ENCODE results near the gene SLC2A2. TPM values are rescaled to one million over a fixed set of nuclear protein-coding genes. Genes with fewer than 3 reads are reported as not detected.
A peak's percentile ranks its signal among the peaks of the same experiment; 100 is the strongest.

The SLC2A2 gene
- total RNA-seq, 4 donors from 2014 or later, result not detected

DNA sequence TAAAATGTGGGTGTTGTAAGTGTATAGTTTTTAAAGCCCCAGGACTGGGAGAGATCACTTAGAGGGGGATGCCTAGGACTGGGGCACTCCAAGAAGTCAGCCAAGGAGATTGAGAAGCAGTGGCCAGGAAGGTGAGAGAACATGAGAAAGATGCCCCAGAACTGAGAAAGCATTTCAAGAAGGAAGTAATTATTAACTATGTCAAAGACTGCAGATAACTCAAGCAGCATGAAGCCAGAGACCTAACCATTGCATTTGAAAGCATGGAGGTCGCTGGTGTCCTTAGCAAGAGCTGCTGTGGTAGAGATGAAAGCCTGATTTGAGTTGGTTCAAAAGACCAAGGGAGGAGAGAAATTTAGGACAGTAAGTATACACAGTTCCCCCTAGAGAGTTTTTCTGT is 30.6 kb upstream of the SLC2A2 start:
- no peaks in the 10 kb centered on the region for H3K27me3 ChIP-seq
- H3K4me3 ChIP-seq (replicated peaks in 1 of 3), result no peak overlapping the region
- intact Hi-C loops (cut with DNase I), result no loop called here
- no peaks in the 10 kb centered on the region for H3K9me3 ChIP-seq
- peaks cover 0 to 4% of the 10 kb centered on the region in 2 donors for H3K4me1 ChIP-seq
- DNase-seq, result no peak
- 84 to 88% methylated on average over 1 of the region's 1 CpG for WGBS, 2 donors
- TF ChIP-seq, protein P1, sequence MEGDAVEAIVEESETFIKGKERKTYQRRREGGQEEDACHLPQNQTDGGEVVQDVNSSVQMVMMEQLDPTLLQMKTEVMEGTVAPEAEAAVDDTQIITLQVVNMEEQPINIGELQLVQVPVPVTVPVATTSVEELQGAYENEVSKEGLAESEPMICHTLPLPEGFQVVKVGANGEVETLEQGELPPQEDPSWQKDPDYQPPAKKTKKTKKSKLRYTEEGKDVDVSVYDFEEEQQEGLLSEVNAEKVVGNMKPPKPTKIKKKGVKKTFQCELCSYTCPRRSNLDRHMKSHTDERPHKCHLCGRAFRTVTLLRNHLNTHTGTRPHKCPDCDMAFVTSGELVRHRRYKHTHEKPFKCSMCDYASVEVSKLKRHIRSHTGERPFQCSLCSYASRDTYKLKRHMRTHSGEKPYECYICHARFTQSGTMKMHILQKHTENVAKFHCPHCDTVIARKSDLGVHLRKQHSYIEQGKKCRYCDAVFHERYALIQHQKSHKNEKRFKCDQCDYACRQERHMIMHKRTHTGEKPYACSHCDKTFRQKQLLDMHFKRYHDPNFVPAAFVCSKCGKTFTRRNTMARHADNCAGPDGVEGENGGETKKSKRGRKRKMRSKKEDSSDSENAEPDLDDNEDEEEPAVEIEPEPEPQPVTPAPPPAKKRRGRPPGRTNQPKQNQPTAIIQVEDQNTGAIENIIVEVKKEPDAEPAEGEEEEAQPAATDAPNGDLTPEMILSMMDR (IDR thresholded peaks at IDR 0.05), result no peak
- no peak for TF ChIP-seq POLR2A (IDR thresholded peaks at IDR 0.05)
- no peaks in the 10 kb centered on the region for H3K36me3 ChIP-seq
- H3K27ac ChIP-seq, result no peak overlapping the region

DNA sequence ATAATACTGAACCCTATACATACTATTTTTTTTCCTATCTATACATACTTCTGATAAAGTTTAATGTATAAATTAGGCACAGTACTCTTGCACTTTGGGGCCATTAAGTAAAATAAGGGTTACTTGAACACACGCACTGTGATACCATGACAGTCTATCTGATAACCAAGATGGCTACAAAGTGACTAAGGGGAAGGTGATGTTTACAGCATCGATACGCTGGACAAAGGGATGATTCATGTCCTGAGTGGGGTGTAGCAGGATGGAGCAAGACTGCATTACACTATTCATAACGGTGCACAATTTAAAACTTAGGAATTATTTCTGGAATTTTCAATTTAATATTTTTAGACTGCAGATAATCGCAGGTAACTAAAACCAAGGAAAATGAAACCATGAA is 30.0 kb upstream of the SLC2A2 start:
- peaks cover 0 to 4% of the 10 kb centered on the region in 2 donors for H3K4me1 ChIP-seq
- H3K27ac ChIP-seq, result no peak overlapping the region
- H3K27me3 ChIP-seq, result no peaks in the 10 kb centered on the region
- WGBS, 2 donors, result 85 to 91% methylated on average over 5 of the region's 5 CpGs
- no peak for DNase-seq
- TF ChIP-seq POLR2A (IDR thresholded peaks at IDR 0.05), result no peak
- TF ChIP-seq, protein P1 (IDR thresholded peaks at IDR 0.05), result no peak
- intact Hi-C loops (cut with DNase I), result no loop called here
- H3K36me3 ChIP-seq, result no peaks in the 10 kb centered on the region
- H3K4me3 ChIP-seq (replicated peaks in 1 of 3), result no peak overlapping the region
- H3K9me3 ChIP-seq, result no peaks in the 10 kb centered on the region

DNA sequence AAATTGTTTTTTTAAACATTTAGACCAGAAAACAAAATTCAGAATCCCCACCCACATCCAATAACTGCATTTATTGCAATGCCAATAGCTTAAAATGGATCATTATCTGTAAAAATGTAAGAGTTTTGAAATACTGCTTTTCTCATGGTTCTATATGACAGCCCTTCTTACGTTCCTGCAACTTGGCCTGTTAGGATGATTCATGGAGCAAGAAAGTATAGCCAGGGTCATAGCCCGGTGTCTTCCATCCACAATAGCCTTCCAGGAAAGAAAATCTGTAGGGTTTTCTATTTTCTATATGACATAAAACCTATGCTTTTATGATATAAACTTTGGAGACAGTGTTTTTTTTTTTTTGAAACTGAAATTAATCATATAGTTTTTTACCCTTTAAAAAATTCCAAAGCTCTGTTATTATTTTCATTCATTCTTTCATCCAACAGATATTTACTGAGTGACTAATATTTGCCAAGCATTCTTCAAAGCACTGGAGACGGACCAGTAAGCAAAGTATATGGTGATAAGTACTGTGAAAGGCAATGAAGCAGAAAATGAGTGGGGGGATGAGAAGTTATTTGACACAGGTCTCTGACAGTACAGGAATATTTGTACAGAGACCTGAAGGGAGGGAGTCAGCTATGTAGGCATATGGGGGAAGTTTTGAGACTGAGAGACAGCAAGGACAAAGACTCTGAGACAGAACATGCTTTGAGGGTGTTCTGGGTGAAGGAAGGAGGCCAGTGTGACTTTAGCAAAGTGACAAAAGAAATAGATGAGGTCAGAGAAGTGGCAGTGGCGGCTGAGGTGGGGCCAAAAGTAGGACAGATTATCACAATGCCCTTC is 29.0 kb upstream of the SLC2A2 start:
- no peaks in the 10 kb centered on the region for H3K27me3 ChIP-seq
- intact Hi-C loops (cut with DNase I), result no loop called here
- TF ChIP-seq, protein P1 (IDR thresholded peaks at IDR 0.05), result no peak
- TF ChIP-seq POLR2A (IDR thresholded peaks at IDR 0.05), result no peak
- H3K4me1 ChIP-seq, result peaks cover 0 to 4% of the 10 kb centered on the region in 2 donors
- WGBS, 2 donors, result 55 to 70% methylated on average over 4 of the region's 4 CpGs
- no peak overlapping the region for H3K27ac ChIP-seq
- H3K9me3 ChIP-seq, result no peaks in the 10 kb centered on the region
- no peaks in the 10 kb centered on the region for H3K36me3 ChIP-seq
- no peak overlapping the region for H3K4me3 ChIP-seq (replicated peaks in 1 of 3)
- peak; percentile 7 to 15 for DNase-seq

DNA sequence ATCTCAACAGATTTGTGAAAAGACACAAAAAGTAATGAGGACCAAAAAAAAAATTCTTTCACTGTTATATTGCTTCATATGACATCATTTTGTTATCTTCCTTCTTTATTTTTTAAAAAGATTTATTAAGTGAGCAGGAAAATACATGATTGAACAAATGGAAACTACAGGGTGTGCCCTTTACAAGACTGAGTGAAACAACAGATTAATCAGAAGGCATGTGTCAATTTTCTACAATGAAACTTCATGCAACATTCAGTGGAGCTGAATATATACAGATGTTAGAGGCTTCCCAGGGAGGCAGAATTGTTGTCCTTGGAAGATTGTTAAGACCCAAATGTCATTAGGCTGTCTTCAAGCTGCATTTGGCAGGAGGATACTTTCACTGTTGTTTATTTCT is 28.4 kb upstream of the SLC2A2 start:
- intact Hi-C loops (cut with DNase I), result no loop called here
- DNase-seq, result no peak
- Histone ChIP-seq H3K4me1 (peaks cover 0 to 4% of the 10 kb centered on the region in 2 donors), H3K36me3 (no peaks in the 10 kb centered on the region), H3K4me3 (replicated peaks in 1 of 3) (no peak overlapping the region), H3K27me3 (no peaks in the 10 kb centered on the region), H3K9me3 (no peaks in the 10 kb centered on the region), H3K27ac (no peak overlapping the region)
- TF ChIP-seq, protein P1 (IDR thresholded peaks at IDR 0.05), result no peak

DNA sequence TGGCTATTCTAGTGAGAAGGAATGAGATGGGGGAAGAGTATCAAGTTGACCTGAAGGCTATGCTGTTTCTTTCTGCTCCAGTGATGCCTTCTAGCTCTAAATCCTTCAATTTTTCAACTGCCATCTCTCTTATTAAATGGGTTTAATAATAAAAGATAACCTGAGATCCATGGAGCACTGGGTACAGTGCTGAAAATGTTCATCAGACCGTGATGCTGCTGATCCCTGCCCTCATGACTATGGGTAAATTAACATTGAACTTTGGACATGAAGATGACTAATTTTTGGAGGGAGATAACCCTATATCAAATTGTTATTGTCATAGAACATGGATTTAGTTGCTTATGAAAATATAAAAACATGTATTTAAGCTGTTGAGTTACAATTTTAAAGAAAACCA is 27.7 kb upstream of the SLC2A2 start:
- H3K4me3 ChIP-seq (replicated peaks in 1 of 3), result no peak overlapping the region
- peaks cover 0 to 4% of the 10 kb centered on the region in 2 donors for H3K4me1 ChIP-seq
- intact Hi-C loops (cut with DNase I), result no loop called here
- H3K9me3 ChIP-seq, result no peaks in the 10 kb centered on the region
- H3K27me3 ChIP-seq, result no peaks in the 10 kb centered on the region
- H3K27ac ChIP-seq, result no peak overlapping the region
- 91% methylated on average over 1 of the region's 1 CpG for WGBS, 2 donors
- TF ChIP-seq POLR2A (IDR thresholded peaks at IDR 0.05), result no peak
- TF ChIP-seq, protein P1 (IDR thresholded peaks at IDR 0.05), result no peak
- no peaks in the 10 kb centered on the region for H3K36me3 ChIP-seq
- no peak for DNase-seq
